Measurements from ENCODE around the gene VSTM2B. TPM values are rescaled to one million over a fixed set of nuclear protein-coding genes. Genes with fewer than 3 reads are reported as not detected.

VSTM2B gene
- polyA plus RNA-seq, 1 experiment, result not detected

DNA sequence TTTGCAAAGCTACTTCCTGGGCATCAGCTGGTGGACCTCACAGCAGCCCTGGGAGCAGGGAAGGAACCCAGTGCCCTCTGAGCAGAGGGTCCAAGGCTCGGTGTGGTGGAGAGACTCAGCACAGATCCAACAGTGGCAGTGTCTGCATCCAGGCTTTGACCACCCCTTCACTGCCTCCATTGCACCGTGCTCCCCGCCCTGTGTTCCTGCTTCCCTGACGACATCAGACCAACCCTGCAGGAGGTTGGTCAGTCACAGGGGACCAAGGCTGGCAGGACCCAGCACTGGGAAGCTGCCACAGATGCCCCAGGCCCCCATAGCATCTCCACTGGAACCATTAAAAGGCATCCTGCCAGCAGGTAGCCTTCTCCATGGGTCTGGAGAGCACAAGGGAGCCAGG is 7.8 kb upstream of the VSTM2B start:
- no peak for DNase-seq (ENCODE audit: low read depth, low spot score)
- Histone ChIP-seq H3K27ac (ENCODE audit: low read depth, low read length) (no peak overlapping the region), H3K27me3 (ENCODE audit: control insufficient read depth, insufficient read depth, low read length) (peaks cover under 1% of the 10 kb centered on the region), H3K4me3 (ENCODE audit: low read depth, low read length) (no peak overlapping the region), H3K9me3 (ENCODE audit: control insufficient read depth, insufficient read depth, low read length) (no peaks in the 10 kb centered on the region; the same call in 1 of the 2 replicates)
- ChIA-PET POLR2A (no interaction called here), CTCF (no interaction called here)
- TF ChIP-seq, protein P1, sequence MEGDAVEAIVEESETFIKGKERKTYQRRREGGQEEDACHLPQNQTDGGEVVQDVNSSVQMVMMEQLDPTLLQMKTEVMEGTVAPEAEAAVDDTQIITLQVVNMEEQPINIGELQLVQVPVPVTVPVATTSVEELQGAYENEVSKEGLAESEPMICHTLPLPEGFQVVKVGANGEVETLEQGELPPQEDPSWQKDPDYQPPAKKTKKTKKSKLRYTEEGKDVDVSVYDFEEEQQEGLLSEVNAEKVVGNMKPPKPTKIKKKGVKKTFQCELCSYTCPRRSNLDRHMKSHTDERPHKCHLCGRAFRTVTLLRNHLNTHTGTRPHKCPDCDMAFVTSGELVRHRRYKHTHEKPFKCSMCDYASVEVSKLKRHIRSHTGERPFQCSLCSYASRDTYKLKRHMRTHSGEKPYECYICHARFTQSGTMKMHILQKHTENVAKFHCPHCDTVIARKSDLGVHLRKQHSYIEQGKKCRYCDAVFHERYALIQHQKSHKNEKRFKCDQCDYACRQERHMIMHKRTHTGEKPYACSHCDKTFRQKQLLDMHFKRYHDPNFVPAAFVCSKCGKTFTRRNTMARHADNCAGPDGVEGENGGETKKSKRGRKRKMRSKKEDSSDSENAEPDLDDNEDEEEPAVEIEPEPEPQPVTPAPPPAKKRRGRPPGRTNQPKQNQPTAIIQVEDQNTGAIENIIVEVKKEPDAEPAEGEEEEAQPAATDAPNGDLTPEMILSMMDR (IDR thresholded peaks at IDR 0.05; ENCODE audit: low read depth, low read length), result no peak

DNA sequence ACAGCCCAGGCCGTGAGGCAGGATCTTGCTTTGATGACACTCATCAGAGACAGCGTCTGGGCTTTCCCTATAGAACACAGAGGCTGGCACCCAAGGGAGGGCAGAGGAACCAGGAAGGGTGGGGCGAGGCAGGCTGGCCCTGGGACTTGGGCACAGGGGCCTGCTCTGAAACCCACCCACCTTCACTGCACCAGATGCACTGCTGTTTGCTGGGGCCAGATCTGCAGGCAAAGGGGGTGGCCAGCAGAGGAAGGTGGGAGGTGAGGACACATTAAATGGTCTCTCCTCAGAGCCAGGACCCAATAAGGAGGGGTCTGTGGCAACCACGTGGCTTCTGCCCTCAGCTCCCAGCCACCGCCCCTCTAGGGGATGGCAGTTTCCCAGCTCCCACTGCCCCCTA is 6.6 kb upstream of the VSTM2B start:
- TF ChIP-seq, protein P1 (IDR thresholded peaks at IDR 0.05; ENCODE audit: low read depth, low read length), result no peak
- Histone ChIP-seq H3K9me3 (ENCODE audit: control insufficient read depth, insufficient read depth, low read length) (no peaks in the 10 kb centered on the region; the same call in 1 of the 2 replicates), H3K4me3 (ENCODE audit: low read depth, low read length) (no peak overlapping the region), H3K27me3 (ENCODE audit: control insufficient read depth, insufficient read depth, low read length) (peaks cover 7% of the 10 kb centered on the region), H3K27ac (ENCODE audit: low read depth, low read length) (no peak overlapping the region)
- no peak for DNase-seq (ENCODE audit: low read depth, low spot score)
- POLR2A ChIA-PET, result no interaction called here
- CTCF ChIA-PET, result no interaction called here

DNA sequence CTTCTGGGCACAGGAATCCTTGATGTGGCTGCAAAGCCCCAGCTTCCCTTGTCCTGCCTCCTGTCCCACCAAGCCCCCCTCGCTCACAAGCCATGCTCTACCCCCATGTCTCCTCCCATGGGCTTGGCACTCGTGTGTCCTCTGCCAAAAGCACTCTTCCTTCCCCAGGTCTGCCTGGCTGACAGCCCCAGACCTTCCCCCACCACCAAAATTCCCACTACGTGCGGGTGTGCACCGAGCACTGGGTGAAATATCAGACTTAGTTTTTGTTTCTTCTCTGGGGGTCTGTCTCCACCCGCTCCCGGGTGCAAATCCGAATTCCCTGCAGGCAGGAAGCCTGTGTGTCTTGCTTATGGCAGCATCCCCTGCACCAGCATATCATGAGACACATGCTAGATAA is 5.9 kb upstream of the VSTM2B start:
- H3K27me3 ChIP-seq (ENCODE audit: control insufficient read depth, insufficient read depth, low read length), result peaks cover 13% of the 10 kb centered on the region
- no peak overlapping the region for H3K27ac ChIP-seq (ENCODE audit: low read depth, low read length)
- DNase-seq (ENCODE audit: low read depth, low spot score), result no peak
- H3K4me3 ChIP-seq (ENCODE audit: low read depth, low read length), result no peak overlapping the region
- ChIA-PET CTCF (no interaction called here), POLR2A (no interaction called here)
- H3K9me3 ChIP-seq (ENCODE audit: control insufficient read depth, insufficient read depth, low read length), result no peaks in the 10 kb centered on the region; the same call in 1 of the 2 replicates
- TF ChIP-seq, protein P1 (IDR thresholded peaks at IDR 0.05; ENCODE audit: low read depth, low read length), result no peak

DNA sequence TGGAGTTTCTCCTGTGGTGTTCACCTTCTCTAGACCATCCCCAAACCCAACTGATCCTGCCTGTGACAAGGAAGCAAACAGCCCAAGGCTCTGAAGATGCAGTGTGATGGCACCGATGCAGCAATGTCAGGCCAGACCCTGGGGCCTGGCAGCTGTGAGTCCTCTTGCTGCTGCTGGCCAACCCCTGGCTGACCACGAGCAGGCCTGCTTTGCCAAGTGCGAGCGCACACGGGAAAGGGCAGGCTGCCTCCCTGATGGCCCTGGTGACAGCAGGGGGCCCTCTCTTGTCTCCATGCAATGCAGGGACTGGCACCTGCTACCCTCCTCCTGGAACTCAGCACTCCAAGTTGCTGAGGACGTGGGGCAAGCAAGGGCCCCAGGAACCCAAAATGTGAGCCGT is 5.4 kb upstream of the VSTM2B start:
- ChIA-PET POLR2A (no interaction called here), CTCF (no interaction called here)
- H3K9me3 ChIP-seq (ENCODE audit: control insufficient read depth, insufficient read depth, low read length), result no peaks in the 10 kb centered on the region; the same call in 1 of the 2 replicates
- TF ChIP-seq, protein P1 (IDR thresholded peaks at IDR 0.05; ENCODE audit: low read depth, low read length), result no peak
- H3K27ac ChIP-seq (ENCODE audit: low read depth, low read length), result no peak overlapping the region
- DNase-seq (ENCODE audit: low read depth, low spot score), result no peak
- H3K27me3 ChIP-seq (ENCODE audit: control insufficient read depth, insufficient read depth, low read length), result peaks cover 15% of the 10 kb centered on the region
- no peak overlapping the region for H3K4me3 ChIP-seq (ENCODE audit: low read depth, low read length)

DNA sequence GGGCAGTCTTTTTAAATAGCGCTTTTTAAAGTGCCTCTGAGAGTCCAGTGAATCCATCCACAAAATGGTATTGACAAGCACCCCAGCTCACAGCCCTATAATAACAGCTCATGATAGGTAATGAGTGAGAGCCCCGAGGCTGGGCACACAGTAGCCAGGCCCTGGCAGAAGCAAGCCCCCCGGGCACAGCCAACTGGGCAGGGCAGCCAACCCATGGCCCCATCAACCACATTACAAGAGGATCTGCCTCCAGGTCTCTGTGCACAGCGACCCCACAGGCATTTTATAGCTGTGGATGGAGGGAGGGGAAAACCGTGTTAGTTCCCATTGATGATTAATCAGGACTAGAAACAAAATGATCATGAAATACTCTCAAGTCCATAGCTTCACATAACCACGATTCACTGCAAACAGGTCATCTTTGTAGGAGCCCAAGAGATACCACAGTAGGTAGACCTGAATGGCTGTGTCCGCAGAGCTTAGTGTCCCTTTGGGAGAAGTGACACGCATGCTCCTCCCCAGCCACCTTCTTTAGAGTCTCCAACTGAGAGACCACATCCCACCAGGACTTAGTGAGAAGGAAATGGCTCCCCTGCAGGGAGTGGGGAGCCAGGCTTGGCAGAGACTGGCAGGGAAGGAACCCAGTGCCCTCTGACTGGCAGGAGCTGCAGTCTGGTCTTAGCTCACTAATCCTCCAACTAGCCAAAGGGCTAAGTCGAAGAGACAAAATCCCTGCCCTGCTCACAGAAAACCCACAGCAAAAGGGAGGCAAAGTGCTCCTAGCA is 4.3 kb upstream of the VSTM2B start:
- no peak overlapping the region for H3K4me3 ChIP-seq (ENCODE audit: low read depth, low read length)
- H3K27me3 ChIP-seq (ENCODE audit: control insufficient read depth, insufficient read depth, low read length), result peaks cover 18% of the 10 kb centered on the region
- H3K9me3 ChIP-seq (ENCODE audit: control insufficient read depth, insufficient read depth, low read length), result no peaks in the 10 kb centered on the region; the same call in 1 of the 2 replicates
- ChIA-PET CTCF (no interaction called here), POLR2A (no interaction called here)
- DNase-seq (ENCODE audit: low read depth, low spot score), result no peak
- TF ChIP-seq, protein P1 (IDR thresholded peaks at IDR 0.05; ENCODE audit: low read depth, low read length), result no peak
- H3K27ac ChIP-seq (ENCODE audit: low read depth, low read length), result no peak overlapping the region

Data from AG04450 (cell line).